Psoas muscle (tissue), 8 donors: ENCODE results near the gene EHD2. TPM values are rescaled to one million over a fixed set of nuclear protein-coding genes. Genes with fewer than 3 reads are reported as not detected.

Experiments
- ATAC-seq, 4 donors: fragments of 200-7000 bp; cut with Tn5 transposase; one replicate each; pipeline ENCODE4 v1.9.1; 2020; ENCODE audit warnings: moderate library complexity in 3 of 4, mild to moderate bottlenecking in 2 of 4
- DNase-seq, 2 donors: peaks; one replicate each; pipeline ENCODE4 v3.0.0-alpha.2; 2020
- H3K27ac ChIP-seq: fragments of 200-600 bp; one replicate; pipeline ENCODE4 v1.8.0; 2022
- H3K27me3 ChIP-seq, 3 donors: fragments of 200-600 bp in 1 of 3; one replicate each; pipeline versions ENCODE4 v1.6.1 to v1.8.0; 2013 to 2022; ENCODE audit warnings: low read length in 2 of 3, mild to moderate bottlenecking in 2 of 3, moderate library complexity in 1 of 3; ENCODE audit not compliant: insufficient read depth in 3 of 3
- H3K36me3 ChIP-seq, 2 donors: fragments of 200-600 bp in 1 of 2; one replicate each; pipeline versions ENCODE4 v1.6.1 to v1.8.0; 2013 to 2022; ENCODE audit warnings: low read depth in 1 of 2, mild to moderate bottlenecking in 1 of 2, moderate library complexity in 1 of 2; ENCODE audit not compliant: insufficient read depth in 1 of 2
- H3K4me1 ChIP-seq: fragments of 200-600 bp; one replicate; pipeline ENCODE4 v1.8.0; 2022
- H3K4me3 ChIP-seq: fragments of 200-600 bp; one replicate; pipeline ENCODE4 v1.8.0; 2022; ENCODE audit warnings: mild to moderate bottlenecking
- H3K9me3 ChIP-seq: fragments of 200-600 bp; one replicate; pipeline ENCODE4 v1.8.0; 2022
- WGBS, 3 donors: extraction: QIAGEN DNeasy Blood & Tissue Kit; methylation state at CpG; one replicate each; pipeline versions ENCODE4 v1.1.6 to v1.1.7; 2013; 5-methylcytosine and 5-hydroxymethylcytosine counted together
- intact Hi-C, 2 donors: fragments of 100-400 bp; cut with DNase I; formaldehyde crosslinking; loops; one replicate each; pipeline versions ENCODE4 v1.11.0 to v1.14.2; 2022
- polyA plus RNA-seq, 3 donors: library from polyadenylated mRNA; stranded (reverse); fragments of 200-250 nt; gene quantifications; one replicate each; pipeline ENCODE4 v1.2.3, GENCODE V29; 2013
- total RNA-seq, 4 donors: library from RNA; stranded (reverse); fragmentation: NEBNext Ultra II Directional in 2 of 4; extraction: Animal tissue kit (Norgen Biotek cat#: 25700) in 2 of 4; gene quantifications; one replicate each; pipeline versions ENCODE4 v1.2.1 to v1.2.4, GENCODE V29; 2021 to 2023
- TF ChIP-seq, protein P1 (sequence below): fragments of 200-600 bp; IDR thresholded peaks from one replicate; pipeline ENCODE4 v1.8.0; 2022; ENCODE audit warnings: antibody characterized with exemption
- donor health status: healthy with polysubstance abuse.
- donor health status: DM: no; HTN: no; CAD: no; lungs with moderate emphysema.
- donor health status: Bipolar disorder and iron deficiency.
- donor health status: healthy.
- donor health status: DM: yes; HTN: yes; CAD: no.
- donor health status: DM: no; HTN: no; CAD: no.
- donor health status: DM: no; HTN: no; CAD: no.
- donor health status: DM: yes; HTN: yes; CAD: no.

EHD2 gene
- total and polyA plus RNA-seq, 7 donors, result 14.7 to 46.3 (median 27.8) TPM

DNA sequence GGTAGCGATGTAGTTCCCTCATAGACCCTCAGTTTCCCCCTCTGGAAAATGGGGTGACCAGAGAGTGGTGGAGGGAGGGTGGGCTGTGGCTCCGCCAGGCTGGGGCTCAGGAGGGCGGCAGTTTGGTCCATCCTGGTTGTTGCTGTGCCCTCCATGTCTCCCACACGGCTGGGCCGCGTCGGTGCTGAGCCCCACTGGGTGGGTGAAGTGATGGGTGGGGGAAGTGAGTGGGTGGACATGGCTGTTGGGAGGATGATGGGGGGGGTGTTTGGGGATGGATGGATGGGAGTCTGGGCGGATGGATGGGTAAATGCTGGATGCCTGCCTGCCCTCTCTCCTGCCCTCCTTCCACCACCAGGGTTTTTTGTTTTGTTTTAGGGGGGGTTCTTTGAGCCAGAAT lies 16.6 kb upstream of the EHD2 start:
- Histone ChIP-seq H3K9me3 (no peaks in the 10 kb centered on the region), H3K27me3 (no peaks in the 10 kb centered on the region), H3K27ac (no peak overlapping the region), H3K4me1 (no peaks in the 10 kb centered on the region), H3K36me3 (peaks cover 0 to 49% of the 10 kb centered on the region in 2 donors), H3K4me3 (no peak overlapping the region)
- TF ChIP-seq, protein P1, sequence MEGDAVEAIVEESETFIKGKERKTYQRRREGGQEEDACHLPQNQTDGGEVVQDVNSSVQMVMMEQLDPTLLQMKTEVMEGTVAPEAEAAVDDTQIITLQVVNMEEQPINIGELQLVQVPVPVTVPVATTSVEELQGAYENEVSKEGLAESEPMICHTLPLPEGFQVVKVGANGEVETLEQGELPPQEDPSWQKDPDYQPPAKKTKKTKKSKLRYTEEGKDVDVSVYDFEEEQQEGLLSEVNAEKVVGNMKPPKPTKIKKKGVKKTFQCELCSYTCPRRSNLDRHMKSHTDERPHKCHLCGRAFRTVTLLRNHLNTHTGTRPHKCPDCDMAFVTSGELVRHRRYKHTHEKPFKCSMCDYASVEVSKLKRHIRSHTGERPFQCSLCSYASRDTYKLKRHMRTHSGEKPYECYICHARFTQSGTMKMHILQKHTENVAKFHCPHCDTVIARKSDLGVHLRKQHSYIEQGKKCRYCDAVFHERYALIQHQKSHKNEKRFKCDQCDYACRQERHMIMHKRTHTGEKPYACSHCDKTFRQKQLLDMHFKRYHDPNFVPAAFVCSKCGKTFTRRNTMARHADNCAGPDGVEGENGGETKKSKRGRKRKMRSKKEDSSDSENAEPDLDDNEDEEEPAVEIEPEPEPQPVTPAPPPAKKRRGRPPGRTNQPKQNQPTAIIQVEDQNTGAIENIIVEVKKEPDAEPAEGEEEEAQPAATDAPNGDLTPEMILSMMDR, result no peak
- intact Hi-C loops, result loop anchor here (5.0 kb wide), 3 partner anchors 94 to 184 kb away; no protein-coding TSS in a partner anchor
- DNase-seq (peak in 1 of 2 donors; percentile 39), ATAC-seq (no peak)
- 79 to 88% (median 85%) methylated on average over 8 of the region's 8 CpGs for whole genome bisulfite sequencing, 3 donors

DNA sequence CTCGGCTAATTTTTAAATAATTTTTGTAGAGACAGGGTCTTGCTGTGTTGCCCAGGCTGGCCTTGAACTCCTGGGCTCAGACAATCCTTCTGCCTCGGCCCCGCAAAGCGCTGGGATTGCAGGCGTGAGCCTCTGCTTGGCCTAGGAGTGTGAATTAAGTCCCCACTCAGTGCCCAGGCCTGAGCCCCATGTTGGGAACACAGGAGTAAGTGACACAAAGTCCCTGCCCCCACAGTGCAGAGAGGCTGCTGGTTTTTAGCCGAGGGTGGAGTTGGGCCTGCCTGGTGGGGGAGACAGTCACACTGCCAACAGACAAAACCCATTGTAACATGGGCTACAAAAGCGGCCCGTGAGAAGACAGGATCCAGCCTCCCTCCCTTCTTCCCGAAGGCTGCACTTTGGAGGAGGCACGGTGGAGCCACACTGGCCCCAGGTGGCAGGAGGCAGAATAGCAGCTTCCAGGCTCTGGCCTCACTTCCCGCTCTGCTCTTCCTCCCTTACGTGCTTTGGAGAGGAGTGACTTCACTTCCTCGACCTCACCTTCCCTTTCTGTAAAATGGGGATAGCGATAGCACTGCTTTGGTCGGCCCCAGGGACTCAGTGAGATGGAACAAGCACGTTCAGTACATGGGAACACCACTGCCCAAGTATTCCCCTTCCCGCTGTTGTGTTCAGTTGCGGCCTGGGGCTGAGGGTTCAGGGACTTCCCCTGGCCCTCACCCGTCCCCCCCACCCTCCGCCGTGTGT lies 15.2 kb upstream of the EHD2 start:
- intact Hi-C loops, result loop anchor here (2.0 to 5.0 kb wide), 5 partner anchors 89 to 261 kb away; partner anchors contain the start of gene BICRA (in 1 of the 2)
- H3K4me3 ChIP-seq, result no peak overlapping the region
- DNase-seq (peak; percentile 75 to 89), ATAC-seq (peak; percentile 84 to 93 (median 90))
- no peaks in the 10 kb centered on the region for H3K27me3 ChIP-seq
- no peaks in the 10 kb centered on the region for H3K9me3 ChIP-seq
- WGBS, 3 donors, result 40 to 46% (median 42%) methylated on average over 20 to 21 of the region's 21 CpGs
- H3K27ac ChIP-seq, result peak overlapping the region; percentile 59
- peaks cover 0 to 49% of the 10 kb centered on the region in 2 donors for H3K36me3 ChIP-seq
- H3K4me1 ChIP-seq, result no peaks in the 10 kb centered on the region
- TF ChIP-seq, protein P1, result peak; percentile 97

DNA sequence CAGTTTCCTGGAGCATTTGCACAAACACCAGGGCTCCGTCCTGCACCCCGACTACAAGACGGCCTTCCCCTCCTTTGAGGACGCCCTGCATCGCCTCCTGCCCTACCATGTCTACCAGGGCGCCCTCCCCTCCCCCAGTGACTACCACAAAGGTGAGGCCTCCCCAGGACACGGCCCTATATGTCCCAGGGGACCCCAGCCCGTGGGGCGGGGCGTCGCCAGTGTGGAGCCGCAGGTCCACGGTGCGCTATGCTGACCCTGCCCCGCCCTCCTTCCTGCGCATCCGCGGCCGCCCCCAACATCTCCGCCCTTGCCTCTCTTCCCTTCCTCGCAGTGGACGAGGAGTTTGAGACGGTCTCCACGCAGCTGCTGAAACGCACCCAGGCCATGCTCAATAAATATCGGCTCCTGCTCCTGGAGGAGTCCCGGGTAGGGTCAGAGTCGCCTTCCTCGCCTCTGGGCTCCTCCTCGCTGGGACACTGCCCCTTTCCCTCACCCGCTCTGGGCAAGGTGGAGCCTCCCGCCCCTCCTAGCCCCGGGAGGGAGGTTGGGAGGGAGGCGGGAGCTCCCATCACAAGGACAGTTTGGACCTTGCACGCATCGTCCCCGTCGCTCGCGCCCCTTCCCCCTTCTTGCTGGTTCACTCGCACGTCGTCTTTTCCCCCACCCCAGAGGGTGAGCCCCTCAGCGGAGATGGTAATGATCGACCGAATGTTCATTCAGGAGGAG lies 14.4 kb upstream of the EHD2 start:
- Histone ChIP-seq H3K27ac (no peak overlapping the region), H3K36me3 (peaks cover 0 to 53% of the 10 kb centered on the region in 2 donors), H3K9me3 (no peaks in the 10 kb centered on the region), H3K4me3 (no peak overlapping the region), H3K4me1 (no peaks in the 10 kb centered on the region), H3K27me3 (no peaks in the 10 kb centered on the region)
- ATAC-seq (peak in 1 of 4 donors; percentile 3), DNase-seq (peak in 1 of 2 donors; percentile 62)
- 88 to 91% (median 88%) methylated on average over 46 of the region's 46 CpGs for WGBS, 3 donors
- TF ChIP-seq, protein P1, result no peak
- intact Hi-C loops, result loop anchor here (2.0 to 5.0 kb wide), 5 partner anchors 90 to 262 kb away; partner anchors contain the start of gene BICRA (in 1 of the 2)

DNA sequence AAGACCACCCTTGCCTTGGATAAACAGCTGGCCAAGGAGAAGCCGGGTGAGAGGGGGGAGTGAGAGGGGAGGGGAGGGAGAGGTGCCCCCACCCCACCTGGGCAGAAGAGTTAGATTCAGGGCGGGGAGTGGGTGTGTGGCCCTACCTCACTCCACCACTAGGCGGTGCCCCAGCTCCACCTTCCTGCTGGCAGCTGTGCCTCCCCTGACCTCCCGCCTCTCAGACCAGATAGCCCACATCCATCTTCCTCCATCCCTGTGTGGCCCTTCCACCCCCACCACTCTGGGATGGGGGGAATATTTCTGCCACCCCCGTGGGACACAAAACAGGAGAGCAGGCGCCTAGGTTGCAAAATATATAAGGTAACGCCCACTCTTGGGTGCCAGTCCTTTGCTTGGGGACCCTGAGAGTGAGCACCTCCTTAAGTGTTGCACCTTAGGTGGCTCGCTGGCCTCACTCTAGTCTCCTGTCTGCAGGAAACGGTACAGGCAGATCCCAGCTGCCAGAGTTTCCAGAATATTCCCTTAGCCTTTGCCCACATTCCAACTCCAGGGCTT lies 13.8 kb upstream of the EHD2 start:
- 65 to 71% (median 67%) methylated on average over 8 to 9 of the region's 9 CpGs for WGBS, 3 donors
- Histone ChIP-seq H3K27me3 (no peaks in the 10 kb centered on the region), H3K4me3 (no peak overlapping the region), H3K4me1 (no peaks in the 10 kb centered on the region), H3K27ac (no peak overlapping the region), H3K36me3 (peaks cover 0 to 58% of the 10 kb centered on the region in 2 donors), H3K9me3 (no peaks in the 10 kb centered on the region)
- peak in 1 of 2 donors; percentile 55 for DNase-seq
- intact Hi-C loops, result loop anchor here (2.0 to 5.0 kb wide), 5 partner anchors 91 to 263 kb away; partner anchors contain the start of gene BICRA (in 1 of the 2)
- TF ChIP-seq, protein P1, result peak; percentile 69
- ATAC-seq, result peak; percentile 49 to 71 (median 60)
